ENCODE measurements around the gene MCM3AP.

- TF ChIP-seq TAF1 (IDR thresholded peaks at IDR 0.05; ENCODE audit: low read depth) (no peak), EP300 (IDR thresholded peaks at IDR 0.05; ENCODE audit: borderline replicate concordance) (no peak)
Observed at GRCh38 chr21:46189213-46189958, 96.0 kb downstream of the MCM3AP start.

Data from Ishikawa (cell line).